Small intestine (tissue), 7 donors: ENCODE measurements around the gene THSD4. TPM values are rescaled to one million over a fixed set of nuclear protein-coding genes. Genes with fewer than 3 reads are reported as not detected.

ENCODE experiments used
- DNase-seq, 2 donors: peaks; one replicate each; pipeline versions ENCODE4 v3.0.0 to v3.0.0-alpha.2; 2013
- FAIRE-seq: peaks from 2 replicates; lab custom pipeline; 2012; peaks lifted over from hg19 to GRCh38; lab: Jason Lieb, UNC
- H3K27ac ChIP-seq, 3 donors: one replicate each; pipeline ENCODE4 v1.5.1; 2013; ENCODE audit warnings: low read length in 2 of 3, mild to moderate bottlenecking in 2 of 3, control low read depth in 1 of 3, inconsistent platforms in 1 of 3, low read depth in 1 of 3, moderate library complexity in 1 of 3
- H3K27me3 ChIP-seq, 3 donors: one replicate each; pipeline ENCODE4 v1.6.1; 2013; ENCODE audit warnings: low read length in 3 of 3, inconsistent platforms in 1 of 3; ENCODE audit not compliant: control insufficient read depth in 3 of 3, insufficient read depth in 3 of 3
- H3K36me3 ChIP-seq, 3 donors: one replicate each; pipeline ENCODE4 v1.6.1; 2013; ENCODE audit warnings: low read length in 3 of 3, inconsistent platforms in 1 of 3, low read depth in 1 of 3, mild to moderate bottlenecking in 1 of 3, moderate library complexity in 1 of 3; ENCODE audit not compliant: control insufficient read depth in 3 of 3, insufficient read depth in 2 of 3
- H3K4me1 ChIP-seq, 3 donors: one replicate each; pipeline ENCODE4 v1.6.1; 2013; ENCODE audit warnings: low read length in 2 of 3, inconsistent platforms in 1 of 3, low read depth in 1 of 3, mild to moderate bottlenecking in 1 of 3, moderate library complexity in 1 of 3; ENCODE audit not compliant: control insufficient read depth in 3 of 3, insufficient read depth in 2 of 3
- H3K4me3 ChIP-seq, 3 donors: one replicate each; pipeline ENCODE4 v1.5.1; 2013; ENCODE audit warnings: low read length in 3 of 3, control low read depth in 1 of 3, inconsistent platforms in 1 of 3, low read depth in 1 of 3, mild to moderate bottlenecking in 1 of 3, moderate library complexity in 1 of 3
- H3K9me3 ChIP-seq, 2 donors: one replicate each; pipeline ENCODE4 v1.6.1; 2013; ENCODE audit warnings: low read depth in 1 of 2, low read length in 1 of 2; ENCODE audit not compliant: control insufficient read depth in 2 of 2, insufficient read depth in 1 of 2
- WGBS, 3 donors: extraction: QIAGEN DNeasy Blood & Tissue Kit; methylation state at CpG; one replicate each; pipeline ENCODE4 v1.1.7; 2013; 5-methylcytosine and 5-hydroxymethylcytosine counted together
- polyA plus RNA-seq, 4 donors: library from polyadenylated mRNA; stranded (reverse) in 3 of 4; unstranded in 1 of 4; fragments of 200-250 nt in 3 of 4; fragments of 120-200 nt in 1 of 4; gene quantifications; one replicate each; pipeline versions ENCODE4 v1.2.1 to v1.2.3, GENCODE V29; 2013
- donor health status: healthy with polysubstance abuse.
- donor health status: control.
- donor health status: control.
- donor health status: Bipolar disorder and iron deficiency.
- donor health status: healthy.

THSD4 gene
- polyA plus RNA-seq, 4 donors = 3.6 to 14.4 (median 9.7) TPM

- no peak for DNase-seq
- FAIRE-seq = no peak
- Histone ChIP-seq H3K4me3 (no peak overlapping the region), H3K27me3 (no peaks in the 10 kb centered on the region), H3K9me3 (peaks cover 0 to 6% of the 10 kb centered on the region in 2 donors), H3K27ac (no peak overlapping the region), H3K36me3 (no peaks in the 10 kb centered on the region), H3K4me1 (no peaks in the 10 kb centered on the region)
- WGBS, 3 donors = 92 to 95% (median 92%) methylated on average over 3 of the region's 3 CpGs
These were observed 475.8 kb downstream of the THSD4 start for GRCh38 chr15:71591057-71591456.

- H3K4me3 ChIP-seq = no peak overlapping the region
- DNase-seq (no peak), FAIRE-seq (no peak)
- H3K36me3 ChIP-seq = no peaks in the 10 kb centered on the region
- no peak overlapping the region for H3K27ac ChIP-seq
- H3K4me1 ChIP-seq = no peaks in the 10 kb centered on the region
- H3K9me3 ChIP-seq = no peaks in the 10 kb centered on the region
- WGBS, 3 donors = 85 to 94% (median 88%) methylated on average over 6 of the region's 6 CpGs
- H3K27me3 ChIP-seq = no peaks in the 10 kb centered on the region
These were observed 476.9 kb downstream of the THSD4 start for GRCh38 chr15:71592203-71592602.

GRCh38 chr15:71595846-71596553, 480.7 kb downstream of the THSD4 start:
- H3K9me3 ChIP-seq = no peaks in the 10 kb centered on the region
- H3K27me3 ChIP-seq = no peaks in the 10 kb centered on the region
- FAIRE-seq (no peak), DNase-seq (no peak)
- H3K4me1 ChIP-seq = peaks cover 0 to 11% (median 0%) of the 10 kb centered on the region in 3 donors
- WGBS, 3 donors = 82 to 96% (median 91%) methylated on average over 6 of the region's 6 CpGs
- no peaks in the 10 kb centered on the region for H3K36me3 ChIP-seq
- no peak overlapping the region for H3K27ac ChIP-seq
- no peak overlapping the region for H3K4me3 ChIP-seq

- H3K36me3 ChIP-seq = no peaks in the 10 kb centered on the region
- 35 to 47% (median 42%) methylated on average over 4 of the region's 4 CpGs for WGBS, 3 donors
- H3K27ac ChIP-seq = no peak overlapping the region
- no peaks in the 10 kb centered on the region for H3K27me3 ChIP-seq
- no peaks in the 10 kb centered on the region for H3K9me3 ChIP-seq
- no peak for FAIRE-seq
- H3K4me3 ChIP-seq = no peak overlapping the region
- peaks cover 0 to 15% (median 0%) of the 10 kb centered on the region in 3 donors for H3K4me1 ChIP-seq
- no peak for DNase-seq
These were observed 481.4 kb downstream of the THSD4 start for GRCh38 chr15:71596672-71597071.

GRCh38 chr15:71597126-71597525, 481.9 kb downstream of the THSD4 start:
- no peak overlapping the region for H3K27ac ChIP-seq

GRCh38 chr15:71597637-71598036, 482.4 kb downstream of the THSD4 start:
- H3K4me1 ChIP-seq = peaks cover 0 to 19% (median 0%) of the 10 kb centered on the region in 3 donors
- H3K9me3 ChIP-seq = no peaks in the 10 kb centered on the region
- no peak for DNase-seq
- no peak for FAIRE-seq
- H3K4me3 ChIP-seq = no peak overlapping the region
- H3K27ac ChIP-seq = no peak overlapping the region
- H3K36me3 ChIP-seq = no peaks in the 10 kb centered on the region
- 78 to 92% (median 85%) methylated on average over 8 of the region's 8 CpGs for WGBS, 3 donors
- H3K27me3 ChIP-seq = no peaks in the 10 kb centered on the region

More at GRCh38 chr15:71597126-71597525, 481.9 kb downstream of the THSD4 start:
- 69 to 75% (median 73%) methylated on average over 3 of the region's 3 CpGs for WGBS, 3 donors
- no peak for FAIRE-seq
- Histone ChIP-seq H3K27me3 (no peaks in the 10 kb centered on the region), H3K4me1 (peaks cover 0 to 19% (median 0%) of the 10 kb centered on the region in 3 donors), H3K9me3 (no peaks in the 10 kb centered on the region), H3K36me3 (no peaks in the 10 kb centered on the region), H3K4me3 (no peak overlapping the region)
- DNase-seq = no peak

- FAIRE-seq (no peak), DNase-seq (no peak)
- Histone ChIP-seq H3K4me3 (no peak overlapping the region), H3K27me3 (no peaks in the 10 kb centered on the region), H3K9me3 (no peaks in the 10 kb centered on the region), H3K36me3 (no peaks in the 10 kb centered on the region), H3K27ac (no peak overlapping the region), H3K4me1 (peaks cover 0 to 19% (median 0%) of the 10 kb centered on the region in 3 donors)
- WGBS, 3 donors = 92 to 95% (median 94%) methylated on average over 6 of the region's 6 CpGs
These were observed 483.5 kb downstream of the THSD4 start for GRCh38 chr15:71598741-71599140.

GRCh38 chr15:71599418-71600151, 484.3 kb downstream of the THSD4 start:
- no peaks in the 10 kb centered on the region for H3K9me3 ChIP-seq
- H3K4me3 ChIP-seq = no peak overlapping the region
- no peak for DNase-seq
- no peak overlapping the region for H3K27ac ChIP-seq
- H3K4me1 ChIP-seq = peaks cover 0 to 19% (median 0%) of the 10 kb centered on the region in 3 donors
- H3K36me3 ChIP-seq = no peaks in the 10 kb centered on the region
- WGBS, 3 donors = 59 to 73% (median 68%) methylated on average over 9 of the region's 9 CpGs
- H3K27me3 ChIP-seq = no peaks in the 10 kb centered on the region
- FAIRE-seq = no peak
